ENCODE data around the gene MBP. TPM values are rescaled to one million over a fixed set of nuclear protein-coding genes. Genes with fewer than 3 reads are reported as not detected.

MBP gene
- total RNA-seq, 4 donors from 2014 or later, result 23.2 to 34.7 (median 28.2) TPM

DNA sequence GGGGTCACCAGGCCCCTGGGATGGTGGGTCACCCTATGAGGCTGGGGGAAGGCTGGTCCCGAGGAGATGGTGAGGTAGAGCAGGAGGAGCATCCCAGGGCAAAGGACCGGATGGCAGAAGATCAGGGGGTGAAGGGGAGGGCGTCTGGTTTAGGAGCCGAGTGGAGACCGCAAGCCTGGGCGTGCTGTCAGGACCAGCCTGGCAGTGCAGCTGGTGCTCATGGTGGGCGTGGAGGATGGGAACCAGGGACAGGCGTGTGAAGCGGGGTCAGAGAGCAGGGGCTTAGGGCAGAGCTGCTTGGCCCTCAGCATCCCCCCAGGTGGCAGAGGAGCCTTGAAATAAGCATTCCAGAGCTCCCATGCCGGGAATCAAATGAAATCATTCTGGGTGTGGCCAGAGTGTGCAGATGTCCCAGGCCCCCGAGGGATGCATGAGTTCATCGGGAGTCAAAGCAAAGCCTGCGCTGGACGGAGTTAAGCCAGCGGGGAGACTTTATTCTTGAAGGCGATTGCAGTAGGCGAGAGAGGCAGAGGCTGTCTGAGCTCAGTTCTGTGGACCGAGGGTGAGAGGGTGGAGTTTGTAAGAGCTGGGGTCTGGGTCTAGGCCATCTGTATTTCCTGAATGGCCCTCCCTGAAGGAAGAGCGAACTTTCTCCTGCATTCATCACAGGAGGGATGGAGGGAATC, 33.1 kb upstream of the MBP start:
- whole genome bisulfite sequencing, 2 donors (ENCODE audit: low coverage in 1 of 2), result 61 to 71% methylated on average over 13 of the region's 19 CpGs
- Histone ChIP-seq H3K9me3 (no peaks in the 10 kb centered on the region), H3K4me1 (no peaks in the 10 kb centered on the region), H3K27ac (peak overlapping the region in 1 of 4 donors; percentile 33), H3K4me3 (no peak overlapping the region), H3K36me3 (no peaks in the 10 kb centered on the region), H3K27me3 (peaks cover 25% of the 10 kb centered on the region)
- ATAC-seq, result peak; percentile 89
- no peak for TF ChIP-seq EP300 (IDR thresholded peaks at IDR 0.05)
- TF ChIP-seq, protein P1, sequence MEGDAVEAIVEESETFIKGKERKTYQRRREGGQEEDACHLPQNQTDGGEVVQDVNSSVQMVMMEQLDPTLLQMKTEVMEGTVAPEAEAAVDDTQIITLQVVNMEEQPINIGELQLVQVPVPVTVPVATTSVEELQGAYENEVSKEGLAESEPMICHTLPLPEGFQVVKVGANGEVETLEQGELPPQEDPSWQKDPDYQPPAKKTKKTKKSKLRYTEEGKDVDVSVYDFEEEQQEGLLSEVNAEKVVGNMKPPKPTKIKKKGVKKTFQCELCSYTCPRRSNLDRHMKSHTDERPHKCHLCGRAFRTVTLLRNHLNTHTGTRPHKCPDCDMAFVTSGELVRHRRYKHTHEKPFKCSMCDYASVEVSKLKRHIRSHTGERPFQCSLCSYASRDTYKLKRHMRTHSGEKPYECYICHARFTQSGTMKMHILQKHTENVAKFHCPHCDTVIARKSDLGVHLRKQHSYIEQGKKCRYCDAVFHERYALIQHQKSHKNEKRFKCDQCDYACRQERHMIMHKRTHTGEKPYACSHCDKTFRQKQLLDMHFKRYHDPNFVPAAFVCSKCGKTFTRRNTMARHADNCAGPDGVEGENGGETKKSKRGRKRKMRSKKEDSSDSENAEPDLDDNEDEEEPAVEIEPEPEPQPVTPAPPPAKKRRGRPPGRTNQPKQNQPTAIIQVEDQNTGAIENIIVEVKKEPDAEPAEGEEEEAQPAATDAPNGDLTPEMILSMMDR (IDR thresholded peaks at IDR 0.05), result no peak

DNA sequence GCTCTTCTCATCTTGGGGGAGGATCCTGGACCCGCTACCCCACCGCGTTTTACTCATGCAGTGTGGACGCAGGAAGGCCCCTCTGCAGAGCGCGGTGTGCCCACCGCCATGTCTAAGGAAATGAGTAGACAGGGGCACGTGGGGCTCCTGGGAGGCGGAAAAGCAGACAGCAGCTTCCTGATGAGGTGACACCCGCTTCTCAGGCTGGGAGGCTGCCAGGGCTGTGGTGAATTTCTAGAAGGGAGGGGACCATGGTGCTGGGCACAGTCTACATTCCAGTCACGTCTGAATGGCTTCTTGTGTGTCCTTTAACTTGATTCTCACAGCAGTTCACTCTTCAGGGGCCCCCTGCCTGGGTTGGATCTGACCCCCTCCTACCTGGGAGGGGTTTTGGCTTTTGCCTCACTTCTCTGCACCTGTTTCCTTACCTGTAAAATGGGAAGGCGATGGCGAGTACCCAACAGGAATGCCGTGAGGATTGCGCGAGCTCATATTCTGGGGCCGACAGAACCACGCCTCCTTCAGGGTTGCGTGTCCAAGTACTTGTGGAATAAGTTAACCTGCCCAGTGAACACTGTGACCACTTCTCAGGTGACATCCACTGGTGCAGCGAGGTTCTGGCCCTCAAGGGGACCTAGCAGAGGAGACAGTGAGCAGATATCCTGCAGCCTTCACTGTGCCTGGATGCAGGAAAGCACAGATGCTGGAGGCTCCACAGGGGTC, 32.3 kb upstream of the MBP start:
- Histone ChIP-seq H3K27me3 (peaks cover 25% of the 10 kb centered on the region), H3K36me3 (no peaks in the 10 kb centered on the region), H3K27ac (peak overlapping the region in 1 of 4 donors; percentile 33), H3K9me3 (no peaks in the 10 kb centered on the region), H3K4me1 (no peaks in the 10 kb centered on the region), H3K4me3 (no peak overlapping the region)
- TF ChIP-seq POLR2AphosphoS5 (IDR thresholded peaks at IDR 0.05) (no peak), POLR2A (IDR thresholded peaks at IDR 0.05) (no peak), EP300 (IDR thresholded peaks at IDR 0.05) (no peak)
- TF ChIP-seq, protein P1 (IDR thresholded peaks at IDR 0.05), result no peak
- WGBS, 2 donors (ENCODE audit: low coverage in 1 of 2), result 100% methylated on average over 4 of the region's 20 CpGs; no CpG with 5 or more reads in 1 of the 2 donors
- no peak for ATAC-seq

DNA sequence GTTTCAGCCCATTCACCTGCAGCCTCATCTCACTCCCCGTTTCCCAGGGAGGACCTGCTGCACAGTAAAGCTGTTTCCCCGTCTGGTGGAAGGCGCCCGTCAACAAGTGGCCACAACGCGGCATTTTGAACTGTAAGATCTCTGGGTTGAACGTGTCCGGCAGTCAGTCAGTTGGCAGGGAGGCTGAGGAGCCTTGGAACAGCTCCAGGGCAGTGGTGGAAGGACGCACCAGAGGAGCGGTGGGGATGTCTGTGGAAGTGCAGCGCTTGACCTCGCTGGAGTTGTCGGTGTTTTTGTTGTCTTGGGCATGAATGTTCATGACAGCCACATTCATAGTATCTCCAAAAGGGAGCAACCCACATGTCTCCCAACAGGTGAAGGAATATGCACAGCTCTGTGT, 31.4 kb upstream of the MBP start:
- H3K27me3 ChIP-seq, result peaks cover 25% of the 10 kb centered on the region
- no peak overlapping the region for H3K4me3 ChIP-seq
- H3K9me3 ChIP-seq, result no peaks in the 10 kb centered on the region
- no peaks in the 10 kb centered on the region for H3K4me1 ChIP-seq
- no peak for ATAC-seq
- H3K36me3 ChIP-seq, result no peaks in the 10 kb centered on the region
- no peak for TF ChIP-seq POLR2A (IDR thresholded peaks at IDR 0.05)
- no peak for TF ChIP-seq EP300 (IDR thresholded peaks at IDR 0.05)
- TF ChIP-seq, protein P1 (IDR thresholded peaks at IDR 0.05), result no peak
- no peak for TF ChIP-seq POLR2AphosphoS5 (IDR thresholded peaks at IDR 0.05)
- no peak overlapping the region for H3K27ac ChIP-seq
- WGBS, 2 donors (ENCODE audit: low coverage in 1 of 2), result 75% methylated on average over 6 of the region's 13 CpGs; no CpG with 5 or more reads in 1 of the 2 donors

DNA sequence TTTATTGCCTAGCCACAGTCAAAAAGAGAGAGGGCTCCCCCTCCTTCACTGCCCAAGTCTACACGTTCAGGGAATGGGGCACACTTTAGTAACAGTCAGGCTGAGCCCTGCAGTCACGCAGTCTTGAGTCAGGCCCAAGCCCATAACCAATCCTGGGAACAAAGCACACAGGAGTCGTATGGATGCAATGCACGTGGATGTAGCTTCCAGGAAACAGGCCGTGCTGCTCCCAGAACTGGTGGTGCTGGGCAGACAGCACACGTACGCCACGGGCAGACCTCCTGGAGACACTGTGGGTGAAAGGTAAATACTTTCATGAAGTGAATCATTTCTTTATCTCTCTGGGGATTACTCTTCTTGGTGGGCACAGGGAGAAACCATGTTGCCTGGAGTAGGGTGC, 30.0 kb upstream of the MBP start:
- no peaks in the 10 kb centered on the region for H3K4me1 ChIP-seq
- no peak for ATAC-seq
- WGBS, 2 donors (ENCODE audit: low coverage in 1 of 2), result 78% methylated on average over 4 of the region's 8 CpGs; no CpG with 5 or more reads in 1 of the 2 donors
- H3K9me3 ChIP-seq, result no peaks in the 10 kb centered on the region
- H3K27ac ChIP-seq, result no peak overlapping the region
- H3K27me3 ChIP-seq, result peaks cover 25% of the 10 kb centered on the region
- no peak overlapping the region for H3K4me3 ChIP-seq
- no peaks in the 10 kb centered on the region for H3K36me3 ChIP-seq
- TF ChIP-seq, protein P1 (IDR thresholded peaks at IDR 0.05), result no peak
- no peak for TF ChIP-seq POLR2A (IDR thresholded peaks at IDR 0.05)
- TF ChIP-seq EP300 (IDR thresholded peaks at IDR 0.05), result no peak
- no peak for TF ChIP-seq POLR2AphosphoS5 (IDR thresholded peaks at IDR 0.05)

DNA sequence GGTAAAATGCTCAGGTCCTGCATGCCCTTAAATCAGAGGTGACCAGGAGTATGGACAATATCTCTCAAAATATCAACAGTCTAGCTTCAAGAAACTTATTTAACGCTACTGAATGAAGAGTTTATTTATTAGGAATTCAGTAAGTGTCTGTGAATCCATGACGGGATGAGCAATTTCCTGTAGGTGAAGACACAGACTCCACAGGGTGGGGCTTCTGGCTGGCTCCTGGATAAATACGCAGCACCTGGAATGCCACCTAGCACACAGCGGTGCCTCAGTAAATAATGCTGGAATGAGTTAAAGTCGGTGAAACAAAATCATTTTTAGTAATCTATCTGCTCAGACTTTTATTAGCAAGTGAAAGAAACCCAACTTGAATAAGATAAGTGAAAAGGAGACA, 29.4 kb upstream of the MBP start:
- no peaks in the 10 kb centered on the region for H3K36me3 ChIP-seq
- H3K27me3 ChIP-seq, result peaks cover 25% of the 10 kb centered on the region
- H3K4me1 ChIP-seq, result no peaks in the 10 kb centered on the region
- no peak for ATAC-seq
- TF ChIP-seq, protein P1 (IDR thresholded peaks at IDR 0.05), result no peak
- no peak for TF ChIP-seq EP300 (IDR thresholded peaks at IDR 0.05)
- 70 to 73% methylated on average over 5 of the region's 5 CpGs for WGBS, 2 donors (ENCODE audit: low coverage in 1 of 2)
- no peak overlapping the region for H3K27ac ChIP-seq
- H3K4me3 ChIP-seq, result no peak overlapping the region
- no peaks in the 10 kb centered on the region for H3K9me3 ChIP-seq
